ENCODE results near the gene ZBTB21.

ZBTB21 gene

DNA sequence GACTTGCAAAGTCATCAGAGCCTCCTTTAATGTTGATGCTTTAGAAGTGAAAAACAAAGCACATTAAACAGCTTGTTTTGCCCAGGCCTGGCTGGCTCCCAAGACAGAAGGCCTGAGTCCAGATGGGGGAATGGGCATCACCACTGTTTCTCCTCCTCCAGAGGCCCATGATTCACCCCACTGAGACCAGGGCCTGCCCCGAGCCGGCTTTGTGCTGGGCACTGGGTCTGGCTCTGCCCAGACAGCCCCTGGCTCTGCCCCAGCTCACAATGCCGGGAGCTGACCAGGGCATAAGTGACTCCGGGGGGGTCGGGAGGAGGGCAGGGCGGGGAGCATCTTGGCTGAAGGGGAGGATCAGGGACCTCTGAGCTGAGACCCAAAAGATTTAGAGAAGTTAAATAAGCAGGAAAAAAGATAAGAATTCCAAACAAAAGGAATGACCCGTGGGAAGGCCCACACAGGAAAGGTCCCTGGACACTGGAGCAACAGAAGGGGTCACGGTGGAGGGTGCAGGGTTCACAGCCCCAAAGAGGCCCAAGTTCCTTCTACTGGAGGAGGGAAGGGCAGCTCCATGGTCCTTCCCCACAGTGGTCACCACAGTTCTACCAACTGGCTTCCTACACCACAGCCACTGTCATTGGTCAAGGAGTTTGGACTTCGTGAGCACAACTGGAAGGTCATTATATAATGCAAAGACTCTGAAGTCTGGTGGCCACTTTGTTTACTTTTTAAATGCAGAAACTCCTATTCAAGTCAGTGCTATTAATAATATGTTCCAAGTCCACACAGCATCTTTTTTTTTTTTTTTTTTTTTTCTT, 61.9 kb downstream of the ZBTB21 start:
- DNase-seq, result no peak

DNA sequence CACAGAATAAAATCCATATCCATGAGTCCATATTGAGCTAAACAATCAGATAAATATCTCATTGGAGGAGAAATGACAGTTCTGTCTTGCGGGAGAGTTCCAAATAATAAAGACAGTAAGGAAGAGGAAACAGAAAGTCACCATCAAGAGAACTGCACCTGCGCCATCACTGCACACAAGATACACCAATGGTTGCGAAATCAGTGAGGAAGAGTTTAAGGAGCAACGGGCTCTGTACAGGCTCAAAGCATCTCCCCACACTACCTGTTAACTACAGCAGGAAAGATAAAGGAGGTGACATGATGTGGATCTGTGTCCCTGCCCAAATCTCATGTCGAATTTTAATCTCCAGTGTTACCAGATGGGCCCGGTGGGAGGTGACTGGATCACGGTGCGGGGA, 64.2 kb downstream of the ZBTB21 start:
- DNase-seq, result no peak

- DNase-seq, result no peak
Measured at GRCh38 chr21:41943851-41944250, 66.3 kb downstream of the ZBTB21 start.

DNA sequence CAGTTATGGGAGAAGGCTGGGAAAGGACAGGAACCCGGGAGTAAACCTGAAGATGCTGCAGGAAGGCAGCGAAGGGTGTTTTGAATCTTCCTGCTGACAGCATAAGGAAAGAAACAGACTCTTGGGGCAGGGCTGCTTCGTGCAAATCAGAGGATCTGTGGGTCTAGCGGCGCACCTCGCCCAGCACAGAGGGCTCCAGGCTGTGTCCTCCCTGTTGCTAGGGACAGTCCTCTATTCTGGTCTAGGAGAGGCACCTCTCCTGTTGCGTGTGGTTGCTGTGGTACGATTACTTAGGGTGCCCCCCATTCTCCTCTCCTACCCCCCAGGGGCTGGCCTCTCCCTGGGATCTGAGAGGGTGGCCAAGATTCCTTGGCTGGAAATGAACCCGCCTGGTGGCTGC, 67.7 kb downstream of the ZBTB21 start:
- no peak for DNase-seq

DNA sequence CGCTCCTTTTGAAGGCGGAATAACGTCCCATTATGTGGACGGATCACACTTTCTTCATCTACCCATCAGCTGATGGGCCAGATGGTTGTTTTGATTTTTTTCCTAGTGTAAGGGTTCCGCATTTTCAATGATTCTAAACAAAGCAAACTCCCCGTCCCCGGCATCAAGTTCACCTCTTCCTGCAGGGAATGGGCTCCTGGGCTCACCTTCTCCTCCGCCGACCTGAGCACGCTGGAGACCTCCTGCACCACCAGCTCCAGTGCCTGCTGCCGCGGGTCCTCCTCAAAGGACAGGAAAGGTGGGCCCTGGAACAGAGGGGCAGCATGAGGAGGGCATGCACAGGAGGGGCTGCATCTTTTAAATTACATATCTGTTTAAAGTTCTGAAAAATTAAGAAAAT, 68.2 kb downstream of the ZBTB21 start:
- no peak for DNase-seq

- DNase-seq, result no peak
Measured at GRCh38 chr21:41940431-41940830, 69.7 kb downstream of the ZBTB21 start.

DNA sequence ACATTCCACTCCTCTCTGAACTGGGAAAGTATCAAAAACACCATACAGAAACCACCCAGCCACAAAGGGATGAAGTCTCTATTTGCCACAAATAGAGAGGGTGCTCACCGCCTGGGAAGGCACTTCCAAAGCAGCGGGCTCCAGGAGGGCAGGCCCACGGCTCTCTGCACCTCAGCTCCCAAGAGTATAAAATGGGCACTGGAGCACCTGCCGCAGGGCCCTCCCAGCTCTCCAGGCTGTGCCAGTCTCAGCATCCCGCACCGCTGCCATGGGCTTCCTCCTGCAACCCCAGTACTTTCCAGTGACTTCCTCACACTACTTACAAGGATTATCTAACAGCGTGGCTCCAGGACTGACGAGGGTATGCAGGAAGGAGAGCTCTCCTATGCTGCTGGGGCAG, 70.8 kb downstream of the ZBTB21 start:
- no peak for DNase-seq
